Measurements from ENCODE around the gene SH2B3.

Gene SH2B3

GRCh38 chr12:111429828-111430432 lies 24.2 kb downstream of the SH2B3 start:
- peak; percentile 69 for DNase-seq

- DNase-seq, result peak; percentile 61
These were observed 25.0 kb downstream of the SH2B3 start for GRCh38 chr12:111430433-111431353.

- DNase-seq, result no peak
These were observed 26.0 kb downstream of the SH2B3 start for GRCh38 chr12:111431772-111432171.

- DNase-seq, result no peak
These were observed 28.3 kb downstream of the SH2B3 start for GRCh38 chr12:111434049-111434448.

GRCh38 chr12:111434680-111435338 lies 29.1 kb downstream of the SH2B3 start:
- DNase-seq, result peak; percentile 87

- DNase-seq, result no peak
These were observed 30.0 kb downstream of the SH2B3 start for GRCh38 chr12:111435661-111436201.

GRCh38 chr12:111436266-111436665 lies 30.5 kb downstream of the SH2B3 start:
- DNase-seq, result no peak

GRCh38 chr12:111436811-111437210 lies 31.1 kb downstream of the SH2B3 start:
- no peak for DNase-seq

GRCh38 chr12:111437816-111438454 lies 32.2 kb downstream of the SH2B3 start:
- DNase-seq, result no peak

GRCh38 chr12:111438481-111438880 lies 32.8 kb downstream of the SH2B3 start:
- peak; percentile 80 for DNase-seq

GRCh38 chr12:111439657-111440151 lies 34.0 kb downstream of the SH2B3 start:
- no peak for DNase-seq

- no peak for DNase-seq
These were observed 34.4 kb downstream of the SH2B3 start for GRCh38 chr12:111440152-111440551.

GRCh38 chr12:111440631-111441030 lies 34.9 kb downstream of the SH2B3 start:
- DNase-seq, result no peak

- DNase-seq, result no peak
These were observed 35.6 kb downstream of the SH2B3 start for GRCh38 chr12:111441107-111441928.

GRCh38 chr12:111442301-111443045 lies 36.8 kb downstream of the SH2B3 start:
- DNase-seq, result no peak

GRCh38 chr12:111443086-111443485 lies 37.4 kb downstream of the SH2B3 start:
- DNase-seq, result no peak

GRCh38 chr12:111443586-111443985 lies 37.9 kb downstream of the SH2B3 start:
- DNase-seq, result no peak

- DNase-seq, result no peak
These were observed 38.7 kb downstream of the SH2B3 start for GRCh38 chr12:111444314-111444924.

GRCh38 chr12:111444925-111445725 lies 39.4 kb downstream of the SH2B3 start:
- DNase-seq, result peak; percentile 67
